ENCODE data around the gene EXTL1. TPM values are rescaled to one million over a fixed set of nuclear protein-coding genes. Genes with fewer than 3 reads are reported as not detected.

Gene EXTL1
- polyA plus RNA-seq, 1 of the 3 experiments (the other 2 are of a cell fraction): 0.58 TPM

DNA sequence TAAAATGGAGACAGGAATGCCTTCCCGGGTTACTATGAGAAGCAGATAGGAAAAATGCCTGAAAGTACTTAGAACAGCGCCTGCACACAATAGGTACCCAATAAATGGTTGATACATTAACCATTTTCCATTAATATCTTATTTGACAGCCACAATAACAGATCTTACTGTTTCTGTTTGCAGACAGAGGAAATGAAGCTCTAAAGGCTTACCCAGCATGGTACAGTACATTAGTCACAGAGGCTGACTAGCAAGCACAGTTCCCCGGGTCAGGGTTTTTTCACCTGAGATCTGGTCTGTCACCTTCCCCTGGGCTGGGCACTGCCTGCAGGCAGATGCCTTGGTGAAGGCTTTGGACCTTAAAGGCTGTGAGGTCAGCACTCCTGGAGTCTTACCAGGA is 43.0 kb downstream of the EXTL1 start:
- peaks cover 14% of the 10 kb centered on the region; the same call in 1 of the 2 replicates for H3K27me3 ChIP-seq (ENCODE audit: insufficient read depth)
- no peak overlapping the region for H3K27ac ChIP-seq (ENCODE audit: low read depth in 2 of 2, low read length in 1 of 2)
- no peaks in the 10 kb centered on the region for H3K36me3 ChIP-seq (replicated peaks in 1 of 2; ENCODE audit: control insufficient read depth in 1 of 2, insufficient read depth in 2 of 2, low read length in 1 of 2)
- TF ChIP-seq SMC3 (IDR thresholded peaks at IDR 0.05; ENCODE audit: low read depth, low read length) (no peak), ELF1 (IDR thresholded peaks at IDR 0.05) (no peak), FOXJ3 (CRISPR knock-in tag; IDR thresholded peaks at IDR 0.05) (no peak), CHD2 (IDR thresholded peaks at IDR 0.05; ENCODE audit: low read length, partially characterized antibody) (no peak), FOXM1 (IDR thresholded peaks at IDR 0.05; ENCODE audit: low read depth) (no peak), GATA2 (CRISPR knock-in tag; IDR thresholded peaks at IDR 0.05) (no peak), YY1 (IDR thresholded peaks at IDR 0.05; ENCODE audit: low read depth) (no peak), RXRA (IDR thresholded peaks at IDR 0.05; ENCODE audit: borderline replicate concordance, low read depth) (no peak), SIN3A (IDR thresholded peaks at IDR 0.05; ENCODE audit: borderline replicate concordance, low read depth, low read length) (no peak), EP300 (IDR thresholded peaks at IDR 0.05; ENCODE audit: borderline replicate concordance in 1 of 2, low read depth in 1 of 2, low read length in 1 of 2) (no peak)
- TF ChIP-seq, protein P1, sequence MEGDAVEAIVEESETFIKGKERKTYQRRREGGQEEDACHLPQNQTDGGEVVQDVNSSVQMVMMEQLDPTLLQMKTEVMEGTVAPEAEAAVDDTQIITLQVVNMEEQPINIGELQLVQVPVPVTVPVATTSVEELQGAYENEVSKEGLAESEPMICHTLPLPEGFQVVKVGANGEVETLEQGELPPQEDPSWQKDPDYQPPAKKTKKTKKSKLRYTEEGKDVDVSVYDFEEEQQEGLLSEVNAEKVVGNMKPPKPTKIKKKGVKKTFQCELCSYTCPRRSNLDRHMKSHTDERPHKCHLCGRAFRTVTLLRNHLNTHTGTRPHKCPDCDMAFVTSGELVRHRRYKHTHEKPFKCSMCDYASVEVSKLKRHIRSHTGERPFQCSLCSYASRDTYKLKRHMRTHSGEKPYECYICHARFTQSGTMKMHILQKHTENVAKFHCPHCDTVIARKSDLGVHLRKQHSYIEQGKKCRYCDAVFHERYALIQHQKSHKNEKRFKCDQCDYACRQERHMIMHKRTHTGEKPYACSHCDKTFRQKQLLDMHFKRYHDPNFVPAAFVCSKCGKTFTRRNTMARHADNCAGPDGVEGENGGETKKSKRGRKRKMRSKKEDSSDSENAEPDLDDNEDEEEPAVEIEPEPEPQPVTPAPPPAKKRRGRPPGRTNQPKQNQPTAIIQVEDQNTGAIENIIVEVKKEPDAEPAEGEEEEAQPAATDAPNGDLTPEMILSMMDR (IDR thresholded peaks at IDR 0.05): no peak
- TF ChIP-seq, protein P2, sequence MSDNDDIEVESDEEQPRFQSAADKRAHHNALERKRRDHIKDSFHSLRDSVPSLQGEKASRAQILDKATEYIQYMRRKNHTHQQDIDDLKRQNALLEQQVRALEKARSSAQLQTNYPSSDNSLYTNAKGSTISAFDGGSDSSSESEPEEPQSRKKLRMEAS (IDR thresholded peaks at IDR 0.05; ENCODE audit: low read depth): no peak
- no peak overlapping the region for H3K9ac ChIP-seq
- 53% methylated on average over 3 of the region's 3 CpGs for WGBS (ENCODE audit: low lambda C conversion rate)
- H3F3A ChIP-seq (replicated peaks; ENCODE audit: insufficient read depth): no peaks in the 10 kb centered on the region
- H3K4me2 ChIP-seq: no peak overlapping the region
- H3K9me2 ChIP-seq: no peaks in the 10 kb centered on the region
- H4K20me1 ChIP-seq (ENCODE audit: insufficient read depth): no peaks in the 10 kb centered on the region
- no peaks in the 10 kb centered on the region; a peak in 1 of 4 replicates for H3K4me1 ChIP-seq (ENCODE audit: control insufficient read depth in 1 of 2, insufficient read depth in 2 of 2, low read depth in 1 of 2, low read length in 1 of 2)
- H2AFZ ChIP-seq (ENCODE audit: low read depth): no peak overlapping the region
- ChIA-PET POLR2A (no interaction called here), CTCF (interaction anchor here (1.0 to 1.9 kb wide), 4 partner anchors 11 to 81 kb away, joined by 3 to 6 read pairs (median 4); no protein-coding TSS in a partner anchor)
- H3K9me3 ChIP-seq: no peaks in the 10 kb centered on the region
- H3K79me2 ChIP-seq (ENCODE audit: insufficient read depth): no peaks in the 10 kb centered on the region
- no peak overlapping the region for H3K4me3 ChIP-seq (ENCODE audit: low read depth in 2 of 2, low read length in 1 of 2)
- DNase-seq: no peak

DNA sequence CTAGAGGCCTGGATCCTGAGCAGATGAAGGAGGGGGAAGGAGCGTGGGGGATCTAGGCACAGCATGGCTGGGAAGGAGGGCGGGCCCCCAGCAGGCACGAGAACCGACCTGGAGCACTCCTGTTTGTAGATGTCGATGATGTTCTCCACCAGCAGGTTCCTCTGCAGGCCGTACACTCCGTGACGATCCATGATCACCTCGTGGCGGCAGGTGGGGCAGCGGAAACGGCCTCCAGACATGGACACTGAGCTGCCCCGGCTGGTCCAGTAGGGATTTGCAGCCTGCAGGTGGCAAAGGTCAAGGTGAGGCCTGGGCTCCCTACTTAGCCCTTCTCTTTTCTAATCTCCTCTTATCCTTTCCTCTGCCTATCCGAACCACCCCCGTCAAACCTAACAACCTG is 44.6 kb downstream of the EXTL1 start:
- no peak for TF ChIP-seq RCOR1 (IDR thresholded peaks at IDR 0.05; ENCODE audit: low read length)
- no peak for TF ChIP-seq EP300 (IDR thresholded peaks at IDR 0.05; ENCODE audit: borderline replicate concordance in 1 of 2, low read depth in 1 of 2, low read length in 1 of 2)
- TF ChIP-seq MXI1 (IDR thresholded peaks at IDR 0.05; ENCODE audit: low read depth, low read length): no peak
- TF ChIP-seq, protein P3, sequence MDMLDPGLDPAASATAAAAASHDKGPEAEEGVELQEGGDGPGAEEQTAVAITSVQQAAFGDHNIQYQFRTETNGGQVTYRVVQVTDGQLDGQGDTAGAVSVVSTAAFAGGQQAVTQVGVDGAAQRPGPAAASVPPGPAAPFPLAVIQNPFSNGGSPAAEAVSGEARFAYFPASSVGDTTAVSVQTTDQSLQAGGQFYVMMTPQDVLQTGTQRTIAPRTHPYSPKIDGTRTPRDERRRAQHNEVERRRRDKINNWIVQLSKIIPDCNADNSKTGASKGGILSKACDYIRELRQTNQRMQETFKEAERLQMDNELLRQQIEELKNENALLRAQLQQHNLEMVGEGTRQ (IDR thresholded peaks at IDR 0.05; ENCODE audit: borderline replicate concordance, low read depth, low read length): no peak
- TF ChIP-seq FOSL2 (IDR thresholded peaks at IDR 0.05; ENCODE audit: borderline replicate concordance, low read depth): no peak
- TF ChIP-seq RAD21 (IDR thresholded peaks at IDR 0.05; ENCODE audit: low read length): no peak
- TF ChIP-seq SMC3 (IDR thresholded peaks at IDR 0.05; ENCODE audit: low read depth, low read length): no peak
- TF ChIP-seq, protein P1 (IDR thresholded peaks at IDR 0.05): no peak
- TF ChIP-seq, protein P4, sequence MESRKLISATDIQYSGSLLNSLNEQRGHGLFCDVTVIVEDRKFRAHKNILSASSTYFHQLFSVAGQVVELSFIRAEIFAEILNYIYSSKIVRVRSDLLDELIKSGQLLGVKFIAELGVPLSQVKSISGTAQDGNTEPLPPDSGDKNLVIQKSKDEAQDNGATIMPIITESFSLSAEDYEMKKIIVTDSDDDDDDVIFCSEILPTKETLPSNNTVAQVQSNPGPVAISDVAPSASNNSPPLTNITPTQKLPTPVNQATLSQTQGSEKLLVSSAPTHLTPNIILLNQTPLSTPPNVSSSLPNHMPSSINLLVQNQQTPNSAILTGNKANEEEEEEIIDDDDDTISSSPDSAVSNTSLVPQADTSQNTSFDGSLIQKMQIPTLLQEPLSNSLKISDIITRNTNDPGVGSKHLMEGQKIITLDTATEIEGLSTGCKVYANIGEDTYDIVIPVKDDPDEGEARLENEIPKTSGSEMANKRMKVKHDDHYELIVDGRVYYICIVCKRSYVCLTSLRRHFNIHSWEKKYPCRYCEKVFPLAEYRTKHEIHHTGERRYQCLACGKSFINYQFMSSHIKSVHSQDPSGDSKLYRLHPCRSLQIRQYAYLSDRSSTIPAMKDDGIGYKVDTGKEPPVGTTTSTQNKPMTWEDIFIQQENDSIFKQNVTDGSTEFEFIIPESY (IDR thresholded peaks at IDR 0.05; ENCODE audit: borderline replicate concordance, low read depth): no peak
- TF ChIP-seq SIN3A (IDR thresholded peaks at IDR 0.05; ENCODE audit: borderline replicate concordance, low read depth, low read length): no peak
- no peak for TF ChIP-seq GABPA (IDR thresholded peaks at IDR 0.05; ENCODE audit: low read depth)
- 68% methylated on average over 11 of the region's 15 CpGs for WGBS (ENCODE audit: low lambda C conversion rate)
- Histone ChIP-seq H3K9me2 (no peaks in the 10 kb centered on the region), H3K4me2 (no peak overlapping the region), H3F3A (replicated peaks; ENCODE audit: insufficient read depth) (no peaks in the 10 kb centered on the region), H3K27me3 (ENCODE audit: insufficient read depth) (peaks cover 10% of the 10 kb centered on the region), H2AFZ (ENCODE audit: low read depth) (no peak overlapping the region), H3K79me2 (ENCODE audit: insufficient read depth) (no peaks in the 10 kb centered on the region), H3K4me1 (ENCODE audit: control insufficient read depth in 1 of 2, insufficient read depth in 2 of 2, low read depth in 1 of 2, low read length in 1 of 2) (no peaks in the 10 kb centered on the region; a peak in 1 of 4 replicates), H3K27ac (ENCODE audit: low read depth in 2 of 2, low read length in 1 of 2) (no peak overlapping the region), H3K36me3 (replicated peaks in 1 of 2; ENCODE audit: control insufficient read depth in 1 of 2, insufficient read depth in 2 of 2, low read length in 1 of 2) (no peaks in the 10 kb centered on the region), H3K4me3 (ENCODE audit: low read depth in 2 of 2, low read length in 1 of 2) (no peak overlapping the region), H4K20me1 (ENCODE audit: insufficient read depth) (no peaks in the 10 kb centered on the region), H3K9me3 (no peaks in the 10 kb centered on the region), H3K9ac (no peak overlapping the region)
- POLR2A ChIA-PET: interaction anchor here (1.3 kb wide), 1 partner anchor 12 kb away, joined by 4 read pairs; no protein-coding TSS in a partner anchor
- DNase-seq: no peak
- CTCF ChIA-PET: interaction anchor here (1.1 to 1.6 kb wide), 2 partner anchors 30 to 298 kb away, joined by 3 to 4 read pairs; no protein-coding TSS in a partner anchor

All from SK-N-SH (cell line).